HG03442 (cell line): Measurements from ENCODE around the gene SLC44A3.

Experiments used
- ATAC-seq: cut with Tn5 transposase; IDR thresholded peaks from one replicate; pipeline ENCODE4 v1.9.1; 2021; ENCODE audit warnings: mild to moderate bottlenecking, moderate library complexity; ENCODE audit not compliant: unreplicated experiment

Gene SLC44A3

DNA sequence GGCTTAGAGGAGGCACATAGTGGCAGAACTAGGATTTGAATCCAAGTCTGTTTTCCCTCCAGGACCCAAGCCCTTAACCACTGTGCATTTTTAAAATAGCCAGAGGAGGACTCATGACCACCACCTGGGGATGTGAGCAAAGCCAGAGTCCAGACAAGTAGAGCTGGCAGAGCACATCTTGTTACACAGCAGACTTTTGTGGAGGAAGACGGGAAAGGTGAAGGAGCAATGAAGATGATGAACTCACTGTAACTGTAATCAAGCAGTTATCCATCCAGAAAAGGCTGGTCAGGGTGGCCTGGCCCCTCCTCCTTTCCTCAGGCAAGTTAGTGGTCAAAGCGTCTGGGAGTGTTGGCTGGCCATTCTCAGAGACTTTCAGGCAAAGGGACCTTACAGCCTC, 50.9 kb downstream of the SLC44A3 start:
- ATAC-seq = no peak

- ATAC-seq = no peak
Observed at GRCh38 chr1:94872771-94873495, 52.8 kb downstream of the SLC44A3 start.

DNA sequence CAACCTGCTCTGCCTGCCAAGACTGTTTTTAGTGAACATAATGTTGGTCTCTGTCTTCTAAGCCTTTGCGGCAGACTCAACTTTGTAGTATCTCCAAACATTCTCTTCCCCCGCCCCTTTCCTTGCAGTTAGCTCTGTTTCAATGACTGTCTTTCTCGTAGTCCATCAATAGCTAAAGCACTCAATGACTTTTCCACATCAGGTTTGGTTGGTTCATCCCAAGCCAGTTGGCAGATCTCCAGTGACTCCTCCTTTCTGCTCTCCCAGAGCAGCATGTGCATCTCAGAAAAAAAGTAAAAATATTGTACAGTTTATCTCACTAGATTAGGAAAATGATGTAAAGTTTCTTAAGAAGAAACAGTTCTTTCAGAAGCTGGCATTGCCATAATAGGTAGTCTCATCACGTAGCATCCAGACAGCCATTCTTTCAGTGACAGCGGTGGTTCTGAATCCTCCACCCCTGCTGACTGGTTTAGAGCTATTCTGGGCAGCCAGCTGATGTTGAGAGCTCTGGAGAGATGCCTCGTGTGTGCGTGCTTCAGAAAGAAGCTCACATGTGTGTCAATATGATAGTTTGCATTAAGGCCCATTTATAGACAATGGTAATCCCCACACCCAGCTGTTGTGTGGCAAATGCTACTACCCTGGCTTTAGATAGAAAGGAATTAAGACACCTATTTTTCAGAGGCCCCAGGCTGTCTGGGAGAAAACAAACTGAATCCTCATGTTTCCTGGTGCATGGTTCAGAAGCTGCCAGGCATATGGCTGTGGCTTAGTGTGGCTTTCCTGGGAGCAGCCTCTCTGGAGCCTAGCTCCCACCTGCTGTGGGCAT, 53.6 kb downstream of the SLC44A3 start:
- ATAC-seq = peak; percentile 85

DNA sequence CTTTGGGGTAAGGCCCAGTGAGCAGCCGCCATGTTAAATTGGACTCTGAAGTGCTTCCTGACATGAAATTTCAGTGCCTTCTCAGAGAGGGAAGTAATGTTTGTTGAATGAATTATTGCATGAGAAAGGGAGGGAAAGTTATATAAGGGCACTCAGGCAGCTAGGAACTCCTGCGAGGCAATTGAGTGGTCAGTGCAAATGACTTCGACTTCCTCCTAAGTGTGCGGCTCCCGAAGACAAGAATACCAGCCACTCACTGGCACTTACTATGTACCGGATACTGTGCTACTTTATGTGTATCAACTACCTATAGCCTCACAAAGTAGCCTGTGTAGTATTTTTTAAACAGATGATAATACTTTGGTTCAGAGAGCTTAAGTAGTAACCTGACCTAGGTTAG, 54.3 kb downstream of the SLC44A3 start:
- ATAC-seq = no peak

- no peak for ATAC-seq
Observed at GRCh38 chr1:94875794-94876193, 55.6 kb downstream of the SLC44A3 start.

- ATAC-seq = no peak
Observed at GRCh38 chr1:94876362-94876761, 56.2 kb downstream of the SLC44A3 start.

- ATAC-seq = no peak
Observed at GRCh38 chr1:94878329-94878728, 58.2 kb downstream of the SLC44A3 start.

GRCh38 chr1:94883691-94884090, 63.5 kb downstream of the SLC44A3 start:
- no peak for ATAC-seq

GRCh38 chr1:94884106-94884505, 63.9 kb downstream of the SLC44A3 start:
- no peak for ATAC-seq

DNA sequence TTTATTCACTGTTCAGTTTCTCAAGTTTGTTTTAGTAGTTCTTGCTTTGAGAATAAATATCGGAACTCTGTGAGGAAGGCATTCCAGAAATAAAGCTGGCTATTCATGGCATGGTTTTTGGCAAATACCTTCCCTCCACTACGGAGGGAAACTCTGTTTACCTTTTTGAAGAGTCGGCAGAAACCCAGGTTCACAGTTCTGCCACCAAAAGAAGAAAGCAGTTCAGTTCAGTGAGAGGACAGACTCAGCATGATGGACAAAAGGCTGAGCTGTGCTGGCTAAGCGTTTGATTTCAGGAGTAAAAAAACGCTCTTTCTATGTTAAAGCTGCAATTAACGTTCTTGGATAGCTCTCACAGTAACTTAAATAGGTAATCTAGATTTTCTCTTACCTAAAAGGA, 64.3 kb downstream of the SLC44A3 start:
- no peak for ATAC-seq

DNA sequence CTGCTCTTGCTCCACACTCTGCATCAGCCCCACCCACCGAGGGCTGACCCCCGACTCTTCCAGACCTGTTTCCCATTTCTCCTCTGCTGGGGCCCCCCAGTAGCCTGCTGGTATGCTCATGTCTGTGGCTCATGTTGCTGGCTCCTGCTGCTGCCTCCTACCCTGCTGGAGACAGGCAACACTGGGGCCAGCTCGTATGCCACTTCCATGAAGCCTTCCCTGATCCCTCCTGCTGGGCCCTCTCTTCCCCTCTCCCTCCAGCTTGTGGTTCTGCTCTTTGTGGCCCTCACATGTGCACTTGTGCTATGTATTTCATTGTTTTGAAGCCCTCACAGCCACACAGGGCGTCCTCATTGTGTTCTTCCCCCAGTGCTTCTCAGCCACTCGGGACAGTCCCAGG, 66.2 kb downstream of the SLC44A3 start:
- ATAC-seq = no peak

DNA sequence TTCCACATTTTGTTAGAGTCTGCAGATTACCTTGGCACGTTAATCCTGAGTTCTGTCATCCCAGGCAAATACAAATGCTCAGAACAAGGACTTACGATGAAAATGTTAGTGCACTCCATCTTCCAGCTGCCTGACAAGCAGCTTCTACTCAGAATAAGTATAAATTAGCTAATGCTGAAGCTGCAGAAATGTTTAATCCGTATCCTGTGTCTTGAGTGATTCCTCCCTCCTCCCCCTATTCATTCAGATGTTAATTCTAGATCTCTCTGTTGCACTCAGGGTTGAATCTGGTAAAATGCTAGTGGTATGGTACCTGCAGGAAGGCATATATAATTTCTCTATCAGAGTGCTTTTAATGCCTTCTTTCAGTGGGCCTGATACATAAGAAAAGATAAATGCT, 66.9 kb downstream of the SLC44A3 start:
- ATAC-seq = no peak

GRCh38 chr1:94887603-94888171, 67.5 kb downstream of the SLC44A3 start:
- no peak for ATAC-seq

DNA sequence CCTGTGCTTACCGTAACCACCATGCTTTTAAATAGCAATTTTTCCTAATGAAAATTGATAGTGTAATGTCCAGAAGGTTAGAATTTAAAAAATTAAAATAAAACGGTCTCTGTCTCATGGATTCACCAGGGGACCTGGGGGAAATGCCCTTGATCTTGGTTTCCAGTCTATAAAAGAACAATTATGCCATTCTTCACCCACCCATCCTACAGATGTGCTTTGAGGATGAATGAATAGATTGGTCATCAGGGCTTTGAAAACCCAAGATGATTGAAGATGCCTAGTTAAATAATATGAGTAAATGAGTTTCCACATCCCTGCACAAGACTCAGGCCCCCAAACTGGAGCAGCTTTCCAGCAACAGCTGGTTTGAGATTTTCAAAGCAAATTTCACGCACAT, 68.0 kb downstream of the SLC44A3 start:
- no peak for ATAC-seq

DNA sequence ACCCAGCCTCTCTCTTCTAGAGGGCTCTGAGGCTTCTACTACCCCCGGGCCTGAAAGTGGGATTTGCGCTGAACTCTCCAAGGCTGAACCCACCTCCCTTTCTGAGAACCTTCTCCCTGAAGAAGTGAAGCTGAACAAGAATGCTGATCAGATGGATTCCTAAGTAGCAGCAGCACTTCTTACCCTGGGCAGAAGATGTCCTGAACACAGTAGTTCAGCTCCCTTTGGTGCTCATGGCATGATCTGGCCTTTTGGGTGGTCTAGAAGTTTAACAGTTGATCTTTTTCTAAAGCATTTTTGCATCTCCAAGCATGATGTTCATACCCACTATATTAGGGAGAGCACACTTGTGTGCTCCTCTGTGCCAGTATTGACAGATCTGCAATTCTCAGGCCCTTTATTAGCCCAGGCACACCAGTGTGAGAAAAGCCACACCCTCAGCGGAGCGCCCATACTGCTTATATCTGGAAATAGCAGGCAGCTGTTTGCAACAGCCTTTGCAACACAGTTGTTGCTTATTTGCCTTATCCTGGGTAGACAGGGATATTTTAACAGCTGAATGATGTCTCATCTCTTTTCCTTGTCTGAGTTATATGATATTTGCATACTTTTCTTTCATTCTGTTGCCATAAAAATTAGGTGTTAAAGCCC, 72.6 kb downstream of the SLC44A3 start:
- ATAC-seq = no peak

DNA sequence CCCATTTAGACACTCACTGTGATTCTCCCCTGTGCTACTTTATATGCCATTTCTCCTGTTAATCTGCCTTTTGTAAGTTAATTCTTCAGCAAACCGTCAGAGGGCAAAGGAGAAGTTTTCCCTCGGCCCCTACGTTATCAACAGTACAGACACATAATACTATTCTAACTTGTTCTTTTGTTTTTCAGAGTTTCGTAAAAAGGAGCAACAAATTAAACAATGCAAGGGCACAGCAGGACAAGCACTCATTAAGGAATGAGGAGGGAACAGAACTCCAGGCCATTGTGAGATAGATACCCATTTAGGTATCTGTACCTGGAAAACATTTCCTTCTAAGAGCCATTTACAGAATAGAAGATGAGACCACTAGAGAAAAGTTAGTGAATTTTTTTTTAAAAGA, 74.5 kb downstream of the SLC44A3 start:
- no peak for ATAC-seq

DNA sequence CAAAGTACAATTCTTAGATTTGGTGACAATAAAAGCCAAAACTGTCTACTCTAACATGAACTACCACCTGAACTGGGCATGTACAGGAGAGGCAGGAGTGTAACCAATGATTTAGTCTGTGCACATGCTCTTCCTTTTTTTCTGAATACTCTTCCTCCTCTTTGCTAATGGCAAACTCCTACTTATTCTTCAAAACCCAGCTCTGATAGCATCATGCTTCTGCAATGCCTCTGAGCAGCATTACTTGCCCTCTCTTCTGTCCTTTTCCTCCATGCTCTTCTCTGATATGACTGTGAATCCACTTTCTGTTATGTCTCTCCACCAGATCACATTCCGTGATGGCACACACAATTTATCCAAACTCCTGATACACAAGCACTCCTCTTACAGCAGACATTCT, 75.4 kb downstream of the SLC44A3 start:
- no peak for ATAC-seq

- ATAC-seq = no peak
Observed at GRCh38 chr1:94898491-94899385, 78.6 kb downstream of the SLC44A3 start.

GRCh38 chr1:94899756-94900155, 79.6 kb downstream of the SLC44A3 start:
- no peak for ATAC-seq

DNA sequence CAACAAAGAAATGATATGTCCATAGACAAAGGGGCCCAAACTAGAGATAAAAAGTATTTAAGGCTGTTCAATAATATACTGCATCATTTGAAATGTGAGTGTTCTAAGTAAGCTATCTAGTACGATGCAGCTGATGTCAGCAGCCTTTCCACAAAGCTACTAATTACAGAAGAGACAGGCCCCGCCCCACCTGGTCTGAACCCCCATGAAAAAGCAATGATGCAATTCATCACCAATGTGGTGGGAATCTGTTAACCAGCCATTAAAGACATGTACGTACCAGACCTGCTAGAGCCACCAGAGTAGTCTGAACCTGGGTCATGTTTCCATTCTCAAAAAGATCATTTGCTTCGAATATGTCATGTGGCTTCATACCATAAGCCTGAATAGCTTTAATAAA, 81.7 kb downstream of the SLC44A3 start:
- no peak for ATAC-seq
